Esophagus muscularis mucosa (tissue), 3 donors: ENCODE data around the gene CR1L.

Experiments used
- CTCF ChIP-seq, 3 experiments: fragments of 200-600 bp in 2 of 3; fragments of 450-650 bp in 1 of 3; sonication (generic) in 2 of 3; IDR thresholded peaks; one replicate each; pipeline ENCODE4 v1.5.1; 2017 to 2019; ENCODE audit warnings: antibody characterized with exemption in 3 of 3, mild to moderate bottlenecking in 2 of 3, moderate library complexity in 1 of 3
- POLR2A ChIP-seq: fragments of 450-650 bp; IDR thresholded peaks from one replicate; pipeline ENCODE4 v1.6.1; 2017; ENCODE audit warnings: antibody characterized with exemption, moderate library complexity, mild to moderate bottlenecking, low read depth
- POLR2AphosphoS5 ChIP-seq, 2 donors: sonication (generic); formaldehyde crosslinking; IDR thresholded peaks; one replicate each; pipeline ENCODE4 v1.6.1; 2017; ENCODE audit warnings: antibody characterized with exemption in 2 of 2

- TF ChIP-seq CTCF (IDR thresholded peaks at IDR 0.05), result no peak
- TF ChIP-seq POLR2AphosphoS5 (IDR thresholded peaks at IDR 0.05), result no peak
- TF ChIP-seq POLR2A, result no peak
Observed at GRCh38 chr1:207626972-207627337, 18.0 kb upstream of the CR1L start.
